HL-60 (cell line): ENCODE data around the gene ACSL5.

Experiments
- DNase-seq, 2 experiments: peaks; one replicate each; pipeline ENCODE4 v3.0.0-alpha.2; 2010 to 2020; ENCODE audit warnings: low read depth in 1 of 2, low spot score in 1 of 2
- H3K27ac ChIP-seq: fragments of 250-450 bp; sonication (Bioruptor Pico); replicated peaks from 2 replicates; pipeline ENCODE4 v1.5.1; 2020; ENCODE audit warnings: mild to moderate bottlenecking, moderate library complexity
- H3K27me3 ChIP-seq: fragments of 250-450 bp; sonication (Bioruptor Pico); 2 replicates; pipeline ENCODE4 v1.5.1; 2021; ENCODE audit warnings: mild to moderate bottlenecking, moderate library complexity; ENCODE audit not compliant: insufficient read depth, poor library complexity, severe bottlenecking
- H3K4me3 ChIP-seq: replicated peaks from 2 replicates; pipeline ENCODE4 v1.5.1; 2011; ENCODE audit warnings: mild to moderate bottlenecking, control low read depth, low read length; ENCODE audit not compliant: insufficient read depth
- CTCF ChIP-seq: IDR thresholded peaks from one replicate; pipeline ENCODE4 v1.5.1; 2011; ENCODE audit warnings: low read length, control low read depth, inconsistent platforms; ENCODE audit not compliant: insufficient read depth
- GABPA ChIP-seq: IDR thresholded peaks from 2 replicates; pipeline ENCODE4 v1.6.1; 2012; ENCODE audit warnings: low read depth
- POLR2AphosphoS5 ChIP-seq: IDR thresholded peaks from 2 replicates; pipeline ENCODE4 v1.6.1; 2012; ENCODE audit warnings: low read depth
- REST ChIP-seq: IDR thresholded peaks from 2 replicates; pipeline ENCODE4 v1.6.1; 2012; ENCODE audit warnings: low read depth; ENCODE audit not compliant: insufficient replicate concordance
- SPI1 ChIP-seq: IDR thresholded peaks from 2 replicates; pipeline ENCODE4 v1.6.1; 2012; ENCODE audit warnings: low read depth, mild to moderate bottlenecking, borderline replicate concordance

Gene ACSL5

GRCh38 chr10:112421731-112422130, 47.8 kb downstream of the ACSL5 start:
- DNase-seq: no peak
- no peak overlapping the region for H3K27ac ChIP-seq
- H3K27me3 ChIP-seq: no peaks in the 10 kb centered on the region
- no peak overlapping the region for H3K4me3 ChIP-seq
- TF ChIP-seq CTCF (no peak), GABPA (no peak), POLR2AphosphoS5 (no peak), REST (no peak), SPI1 (no peak)

GRCh38 chr10:112424651-112425050, 50.7 kb downstream of the ACSL5 start:
- no peak for DNase-seq
- H3K4me3 ChIP-seq: no peak overlapping the region
- no peaks in the 10 kb centered on the region for H3K27me3 ChIP-seq
- no peak for TF ChIP-seq SPI1
- no peak for TF ChIP-seq POLR2AphosphoS5
- TF ChIP-seq CTCF: no peak
- TF ChIP-seq REST: no peak
- TF ChIP-seq GABPA: no peak
- H3K27ac ChIP-seq: no peak overlapping the region

GRCh38 chr10:112426111-112426510, 52.2 kb downstream of the ACSL5 start:
- TF ChIP-seq GABPA (no peak), POLR2AphosphoS5 (no peak), REST (no peak), SPI1 (no peak), CTCF (no peak)

More at GRCh38 chr10:112426111-112426510, 52.2 kb downstream of the ACSL5 start:
- peak in 1 of 2 experiments; percentile 20 for DNase-seq
- H3K4me3 ChIP-seq: no peak overlapping the region
- no peak overlapping the region for H3K27ac ChIP-seq
- no peaks in the 10 kb centered on the region for H3K27me3 ChIP-seq
